H9 (cell line): ENCODE measurements around the gene CDH23. TPM values are rescaled to one million over a fixed set of nuclear protein-coding genes. Genes with fewer than 3 reads are reported as not detected.

Experiments used
- DNase-seq: peaks from one replicate; pipeline ENCODE4 v3.0.0-alpha.2; 2017
- H2AFZ ChIP-seq: one replicate; pipeline ENCODE4 v1.6.1; 2013; ENCODE audit warnings: mild to moderate bottlenecking, low read length, control low read depth, moderate library complexity
- H2AK5ac ChIP-seq: 2 replicates; pipeline ENCODE4 v1.6.1; 2013; ENCODE audit warnings: low read length, control low read depth, mixed read lengths; ENCODE audit not compliant: insufficient read length
- H2BK120ac ChIP-seq: one replicate; pipeline ENCODE4 v1.6.1; 2013; ENCODE audit warnings: low read depth, mild to moderate bottlenecking, low read length, control low read depth, inconsistent platforms; ENCODE audit not compliant: poor library complexity, severe bottlenecking
- H2BK12ac ChIP-seq: 2 replicates; pipeline ENCODE4 v1.6.1; 2013; ENCODE audit warnings: low read length, control low read depth, mixed read lengths, low read depth; ENCODE audit not compliant: insufficient read length
- H2BK15ac ChIP-seq: 2 replicates; pipeline ENCODE4 v1.6.1; 2013; ENCODE audit warnings: low read depth, low read length, control low read depth
- H2BK20ac ChIP-seq: one replicate; pipeline ENCODE4 v1.6.1; 2013; ENCODE audit warnings: low read depth, mild to moderate bottlenecking, low read length, control low read depth, inconsistent platforms; ENCODE audit not compliant: poor library complexity, severe bottlenecking
- H2BK5ac ChIP-seq: 2 replicates; pipeline ENCODE4 v1.6.1; 2013; ENCODE audit warnings: low read length, control low read depth, mixed read lengths; ENCODE audit not compliant: insufficient read length
- H3K14ac ChIP-seq: 2 replicates; pipeline ENCODE4 v1.6.1; 2013; ENCODE audit warnings: low read length, control low read depth; ENCODE audit not compliant: insufficient read depth
- H3K18ac ChIP-seq: 2 replicates; pipeline ENCODE4 v1.6.1; 2013; ENCODE audit warnings: low read depth, mild to moderate bottlenecking, mixed read lengths, low read length, control low read depth; ENCODE audit not compliant: insufficient read length
- H3K23ac ChIP-seq: 2 replicates; pipeline ENCODE4 v1.6.1; 2013; ENCODE audit warnings: low read length, control low read depth, mixed read lengths, low read depth; ENCODE audit not compliant: insufficient read length
- H3K23me2 ChIP-seq: 2 replicates; pipeline ENCODE4 v1.6.1; 2013; ENCODE audit warnings: low read depth, mild to moderate bottlenecking, mixed read lengths, low read length, control low read depth; ENCODE audit not compliant: insufficient read length, poor library complexity, severe bottlenecking
- H3K27ac ChIP-seq: 2 replicates; pipeline ENCODE4 v1.5.1; 2013; ENCODE audit warnings: low read length, control low read depth, mixed read lengths, low read depth; ENCODE audit not compliant: insufficient read length
- H3K27me3 ChIP-seq: 2 replicates; pipeline ENCODE4 v1.6.1; 2013; ENCODE audit warnings: low read length, control low read depth, inconsistent platforms; ENCODE audit not compliant: insufficient read depth
- H3K4ac ChIP-seq: 2 replicates; pipeline ENCODE4 v1.6.1; 2013; ENCODE audit warnings: low read depth, mild to moderate bottlenecking, control low read depth, inconsistent platforms, low read length, moderate library complexity
- H3K4me1 ChIP-seq: 2 replicates; pipeline ENCODE4 v1.6.1; 2013; ENCODE audit warnings: low read length, control low read depth, inconsistent platforms; ENCODE audit not compliant: insufficient read depth
- H3K4me2 ChIP-seq: 2 replicates; pipeline ENCODE4 v1.6.1; 2013; ENCODE audit warnings: low read length, control low read depth, mixed read lengths; ENCODE audit not compliant: insufficient read length, insufficient read depth
- H3K56ac ChIP-seq: 2 replicates; pipeline ENCODE4 v1.6.1; 2013; ENCODE audit warnings: low read depth, mild to moderate bottlenecking, mixed read lengths, low read length, control low read depth; ENCODE audit not compliant: insufficient read length
- H3K79me1 ChIP-seq: 2 replicates; pipeline ENCODE4 v1.6.1; 2013; ENCODE audit warnings: low read depth, mild to moderate bottlenecking, moderate library complexity, low read length, control low read depth, inconsistent platforms; ENCODE audit not compliant: insufficient read depth, poor library complexity, severe bottlenecking
- H3K79me2 ChIP-seq: 2 replicates; pipeline ENCODE4 v1.6.1; 2013; ENCODE audit warnings: low read length, control low read depth, inconsistent platforms; ENCODE audit not compliant: insufficient read depth
- H3K9ac ChIP-seq: 2 replicates; pipeline ENCODE4 v1.6.1; 2013; ENCODE audit warnings: low read length, control low read depth, mixed read lengths; ENCODE audit not compliant: insufficient read length; ENCODE audit errors: extremely low read depth
- H3K9me3 ChIP-seq: one replicate; pipeline ENCODE4 v1.6.1; 2013; ENCODE audit warnings: low read depth, low read length, inconsistent platforms; ENCODE audit not compliant: control insufficient read depth
- H3T11ph ChIP-seq: one replicate; pipeline ENCODE4 v1.6.1; 2013; ENCODE audit warnings: mild to moderate bottlenecking, low read length, control low read depth, inconsistent platforms
- H4K20me1 ChIP-seq: one replicate; pipeline ENCODE4 v1.6.1; 2013; ENCODE audit not compliant: control insufficient read depth, insufficient read length, insufficient read depth
- H4K5ac ChIP-seq: 2 replicates; pipeline ENCODE4 v1.6.1; 2013; ENCODE audit warnings: low read depth, mild to moderate bottlenecking, mixed read lengths, low read length, control low read depth; ENCODE audit not compliant: insufficient read length
- H4K8ac ChIP-seq: replicated peaks from 2 replicates; pipeline ENCODE4 v1.6.1; 2013; ENCODE audit warnings: low read length, control low read depth, mixed read lengths, low read depth; ENCODE audit not compliant: insufficient read length
- H4K91ac ChIP-seq: 2 replicates; pipeline ENCODE4 v1.6.1; 2013; ENCODE audit warnings: low read depth, mild to moderate bottlenecking, moderate library complexity, mixed read lengths, low read length, control low read depth; ENCODE audit not compliant: insufficient read length
- H3K27ac Mint-ChIP-seq, 3 experiments: 2 replicates in 2 of 3; 3 replicates in 1 of 3; pipeline ENCODE4 v1.8.0; 2020 to 2021; ENCODE audit warnings: mixed read lengths in 3 of 3, mild to moderate bottlenecking in 1 of 3, moderate library complexity in 1 of 3
- H3K27me3 Mint-ChIP-seq: 2 replicates; pipeline ENCODE4 v1.8.0; 2021; ENCODE audit warnings: low read depth, mild to moderate bottlenecking, moderate library complexity, mixed read lengths
- H3K36me3 Mint-ChIP-seq, 3 experiments: 2 replicates in 2 of 3; 3 replicates in 1 of 3; pipeline ENCODE4 v1.8.0; 2020 to 2021; ENCODE audit warnings: low read depth in 3 of 3, mixed read lengths in 3 of 3; ENCODE audit not compliant: insufficient read depth in 1 of 3
- H3K4me1 Mint-ChIP-seq, 2 experiments: 2 replicates each; pipeline ENCODE4 v1.8.0; 2020; ENCODE audit warnings: mixed read lengths in 2 of 2
- H3K4me3 Mint-ChIP-seq, 2 experiments: 2 replicates in 1 of 2; 3 replicates in 1 of 2; pipeline ENCODE4 v1.8.0; 2020 to 2021; ENCODE audit warnings: mild to moderate bottlenecking in 2 of 2, mixed read lengths in 2 of 2, moderate library complexity in 1 of 2
- H3K9me3 Mint-ChIP-seq, 2 experiments: 2 replicates in 1 of 2; 3 replicates in 1 of 2; pipeline ENCODE4 v1.8.0; 2020; ENCODE audit warnings: mild to moderate bottlenecking in 2 of 2, mixed read lengths in 2 of 2, moderate library complexity in 1 of 2
- WGBS: extraction: QIAGEN DNeasy Blood & Tissue Kit; methylation state at CpG from one replicate; pipeline ENCODE4 v1.1.7; 2013; ENCODE audit warnings: missing lambda C conversion rate, low lambda C conversion rate, mixed read lengths; ENCODE audit not compliant: insufficient read length; ENCODE audit errors: extremely low coverage; 5-methylcytosine and 5-hydroxymethylcytosine counted together
- total RNA-seq: library from RNA; stranded (reverse); gene quantifications from 2 replicates; pipeline ENCODE4 v1.2.1, GENCODE V29; 2021
- TF ChIP-seq, protein P1 (sequence below): fragments of 200-600 bp; sonication (generic); conservative IDR thresholded peaks from 3 replicates; pipeline ENCODE4 v1.8.0; 2021; ENCODE audit warnings: antibody characterized with exemption, mild to moderate bottlenecking

Gene CDH23
- total RNA-seq, 1 experiment from 2014 or later, result 2.1 TPM

DNA sequence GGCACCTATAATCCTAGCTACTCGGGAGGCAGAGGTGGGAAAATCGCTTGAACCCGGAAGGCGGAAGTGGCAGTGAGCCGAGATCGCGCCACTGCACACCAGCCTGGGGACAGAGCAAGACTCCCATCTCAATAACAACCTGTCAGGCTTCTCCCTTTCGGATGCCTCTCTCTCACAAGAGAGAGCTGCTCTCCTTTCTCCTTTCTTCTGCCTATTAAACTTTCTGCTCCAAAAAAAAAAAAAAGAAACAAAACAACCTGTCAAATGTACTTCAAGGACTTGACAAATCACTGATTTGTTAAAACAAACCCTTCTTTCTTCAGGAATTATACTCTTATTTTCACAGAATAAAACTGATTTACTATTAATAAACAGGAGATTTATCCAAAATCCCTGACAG lies 450.7 kb downstream of the CDH23 start:
- no peak overlapping the region for H2BK20ac ChIP-seq
- H3T11ph ChIP-seq, result no peak overlapping the region
- H3K79me1 ChIP-seq, result peaks cover 3% of the 10 kb centered on the region
- no peak overlapping the region for H2BK120ac ChIP-seq
- peaks cover 0 to 13% (median 0%) of the 10 kb centered on the region in 3 experiments; a peak in 3 of 7 replicates for H3K36me3 Mint-ChIP-seq
- no peaks in the 10 kb centered on the region for H3K27me3 Mint-ChIP-seq
- H4K8ac ChIP-seq, result no peak overlapping the region
- no peak overlapping the region for H2BK15ac ChIP-seq
- H4K5ac ChIP-seq, result no peak overlapping the region
- H4K91ac ChIP-seq, result no peak overlapping the region
- peaks cover 10% of the 10 kb centered on the region; the same call in 1 of the 2 replicates for H3K4me1 ChIP-seq
- TF ChIP-seq, protein P1, sequence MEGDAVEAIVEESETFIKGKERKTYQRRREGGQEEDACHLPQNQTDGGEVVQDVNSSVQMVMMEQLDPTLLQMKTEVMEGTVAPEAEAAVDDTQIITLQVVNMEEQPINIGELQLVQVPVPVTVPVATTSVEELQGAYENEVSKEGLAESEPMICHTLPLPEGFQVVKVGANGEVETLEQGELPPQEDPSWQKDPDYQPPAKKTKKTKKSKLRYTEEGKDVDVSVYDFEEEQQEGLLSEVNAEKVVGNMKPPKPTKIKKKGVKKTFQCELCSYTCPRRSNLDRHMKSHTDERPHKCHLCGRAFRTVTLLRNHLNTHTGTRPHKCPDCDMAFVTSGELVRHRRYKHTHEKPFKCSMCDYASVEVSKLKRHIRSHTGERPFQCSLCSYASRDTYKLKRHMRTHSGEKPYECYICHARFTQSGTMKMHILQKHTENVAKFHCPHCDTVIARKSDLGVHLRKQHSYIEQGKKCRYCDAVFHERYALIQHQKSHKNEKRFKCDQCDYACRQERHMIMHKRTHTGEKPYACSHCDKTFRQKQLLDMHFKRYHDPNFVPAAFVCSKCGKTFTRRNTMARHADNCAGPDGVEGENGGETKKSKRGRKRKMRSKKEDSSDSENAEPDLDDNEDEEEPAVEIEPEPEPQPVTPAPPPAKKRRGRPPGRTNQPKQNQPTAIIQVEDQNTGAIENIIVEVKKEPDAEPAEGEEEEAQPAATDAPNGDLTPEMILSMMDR, result no peak
- H3K4ac ChIP-seq, result no peak overlapping the region
- no peak overlapping the region for H3K27ac Mint-ChIP-seq
- H3K27ac ChIP-seq, result no peak overlapping the region
- no peak overlapping the region for H3K4me3 Mint-ChIP-seq
- no CpG with 5 or more reads among the region's 8 CpGs for WGBS
- H3K14ac ChIP-seq, result no peak overlapping the region
- DNase-seq, result no peak
- H3K9me3 ChIP-seq, result no peaks in the 10 kb centered on the region
- no peak overlapping the region for H2BK12ac ChIP-seq
- H3K27me3 ChIP-seq, result no peaks in the 10 kb centered on the region
- no peak overlapping the region for H3K56ac ChIP-seq
- peaks cover 26 to 42% of the 10 kb centered on the region in 2 experiments for H3K4me1 Mint-ChIP-seq
- H3K18ac ChIP-seq, result no peak overlapping the region
- no peak overlapping the region for H3K9ac ChIP-seq
- no peak overlapping the region for H3K23ac ChIP-seq
- H2BK5ac ChIP-seq, result no peak overlapping the region
- H3K4me2 ChIP-seq, result no peak overlapping the region
- peaks cover 59% of the 10 kb centered on the region for H3K79me2 ChIP-seq
- no peaks in the 10 kb centered on the region for H3K23me2 ChIP-seq
- H3K9me3 Mint-ChIP-seq, result no peaks in the 10 kb centered on the region
- H4K20me1 ChIP-seq, result no peaks in the 10 kb centered on the region
- H2AK5ac ChIP-seq, result no peak overlapping the region
- H2AFZ ChIP-seq, result no peak overlapping the region
